ENCODE data around the gene PPM1L.
"Not testable (repeated sequence)": the region's sequence is repeated elsewhere in the genome, so short reads cannot be mapped to it uniquely, and the experiment has no call there.

The PPM1L gene

DNA sequence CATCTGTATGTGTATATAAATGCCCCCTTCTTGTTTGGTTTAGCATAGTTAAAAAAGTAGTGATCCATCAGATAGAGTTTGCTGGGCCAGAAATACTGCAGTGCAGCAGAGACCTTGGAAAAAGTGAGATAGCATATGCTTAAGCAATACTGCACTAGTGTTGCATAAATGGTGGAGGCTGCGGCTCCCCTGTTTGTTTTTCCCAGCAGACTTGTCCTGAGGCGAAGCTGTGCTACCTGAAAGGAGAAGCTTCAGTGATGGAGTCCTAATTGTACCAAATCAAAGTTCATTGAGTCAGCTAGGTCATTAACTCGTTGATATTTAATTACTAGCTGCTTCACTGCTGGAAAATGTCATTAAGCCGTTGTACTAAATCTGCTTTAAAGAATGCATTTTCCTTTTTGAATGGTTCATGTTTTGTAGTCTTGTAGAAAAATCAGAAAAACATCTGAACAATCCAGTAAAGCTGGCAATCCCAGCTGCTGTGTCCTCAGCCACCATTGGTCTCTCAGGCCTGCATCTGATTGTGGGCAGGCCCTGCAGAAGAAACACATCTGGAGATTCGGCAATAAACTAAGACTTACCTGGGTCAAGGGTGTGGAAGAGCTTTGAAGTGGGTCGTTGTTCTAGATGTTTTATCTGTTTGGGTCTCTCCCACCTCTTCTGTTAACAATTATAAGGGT is 179.5 kb downstream of the PPM1L start:
- DNase-seq (ENCODE audit: low read depth): no peak

DNA sequence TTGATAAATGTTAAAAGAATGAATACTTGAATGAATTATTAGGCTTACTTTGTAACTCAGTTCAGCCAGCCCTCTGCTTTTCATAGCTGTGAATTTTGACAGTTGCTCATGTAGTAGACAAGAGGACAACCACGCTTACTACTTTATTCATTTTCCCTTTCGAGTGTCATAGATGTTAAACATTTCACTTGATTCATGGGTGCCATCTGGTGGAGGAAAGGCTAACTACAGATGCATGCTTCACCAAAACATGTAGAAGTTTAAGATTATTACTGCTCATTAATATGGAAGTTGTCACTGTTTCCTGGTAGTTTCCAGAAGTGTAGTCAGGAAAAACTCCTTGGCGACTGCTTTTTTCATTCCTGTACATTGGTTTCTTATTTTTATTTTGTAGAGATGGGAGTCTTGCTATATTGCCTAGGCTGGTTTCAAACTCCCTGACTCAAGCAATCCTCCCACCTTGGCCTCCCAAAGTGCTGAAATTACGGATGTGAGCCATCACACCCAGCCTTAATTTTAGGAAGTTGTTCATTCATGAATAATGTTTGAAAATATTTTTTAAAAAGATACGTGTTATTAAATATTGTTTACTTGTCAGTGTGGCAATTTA is 186.0 kb downstream of the PPM1L start:
- DNase-seq (ENCODE audit: low read depth): peak; percentile 38

- no peak for DNase-seq (ENCODE audit: low read depth)
These were observed 188.0 kb downstream of the PPM1L start for GRCh38 chr3:160943996-160944395.

GRCh38 chr3:160945336-160945735 is 189.3 kb downstream of the PPM1L start:
- no peak for DNase-seq (ENCODE audit: low read depth)

GRCh38 chr3:160948273-160948672 is 192.2 kb downstream of the PPM1L start:
- DNase-seq (ENCODE audit: low read depth): no peak

DNA sequence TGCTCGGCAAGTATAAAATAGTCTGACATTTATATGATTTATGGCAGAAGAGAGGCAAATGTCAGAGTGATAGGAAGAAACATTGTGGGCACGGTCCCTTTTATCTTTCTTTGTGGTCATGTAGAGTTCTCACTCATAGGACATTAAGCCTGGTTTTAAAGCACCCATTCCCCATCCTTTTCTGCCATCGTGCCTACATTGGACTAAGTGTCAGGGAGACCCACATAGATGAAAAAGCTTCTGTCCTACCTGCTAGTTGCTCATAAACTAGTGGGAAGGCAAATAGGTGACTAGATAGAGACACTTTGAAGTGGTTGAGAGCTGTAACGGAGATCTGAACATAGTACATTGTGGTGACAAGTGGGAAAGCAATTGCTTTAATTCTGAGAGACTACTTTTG is 193.4 kb downstream of the PPM1L start:
- DNase-seq (ENCODE audit: low read depth): no peak

GRCh38 chr3:160950542-160950941 is 194.5 kb downstream of the PPM1L start:
- DNase-seq (ENCODE audit: low read depth): no peak

GRCh38 chr3:160950954-160951353 is 194.9 kb downstream of the PPM1L start:
- DNase-seq (ENCODE audit: low read depth): no peak

GRCh38 chr3:160951642-160952487 is 195.8 kb downstream of the PPM1L start:
- no peak for DNase-seq (ENCODE audit: low read depth)

GRCh38 chr3:160953686-160954085 is 197.7 kb downstream of the PPM1L start:
- no peak for DNase-seq (ENCODE audit: low read depth)

DNA sequence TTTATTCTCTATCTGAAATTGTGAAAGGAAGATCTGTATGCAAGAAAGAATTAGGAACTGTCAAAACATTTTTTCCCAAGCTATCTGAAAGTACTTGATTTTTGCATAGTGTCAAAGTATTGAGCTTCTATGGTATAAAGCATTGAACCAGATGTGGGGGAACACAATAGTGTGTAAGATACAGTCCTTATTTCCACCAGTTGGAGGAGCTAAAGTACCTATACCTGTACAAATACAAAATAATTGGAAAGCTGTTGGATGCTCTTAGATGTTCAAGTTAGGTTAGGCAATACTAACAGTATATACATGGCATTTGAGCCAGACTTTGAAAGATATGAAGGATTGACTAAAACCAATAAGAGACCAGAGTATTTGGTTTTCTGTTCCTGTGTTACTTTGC is 200.8 kb downstream of the PPM1L start:
- no peak for DNase-seq (ENCODE audit: low read depth)

GRCh38 chr3:160960568-160960967 is 204.5 kb downstream of the PPM1L start:
- DNase-seq (ENCODE audit: low read depth): no peak

GRCh38 chr3:160963949-160964348 is 207.9 kb downstream of the PPM1L start:
- DNase-seq (ENCODE audit: low read depth): no peak

DNA sequence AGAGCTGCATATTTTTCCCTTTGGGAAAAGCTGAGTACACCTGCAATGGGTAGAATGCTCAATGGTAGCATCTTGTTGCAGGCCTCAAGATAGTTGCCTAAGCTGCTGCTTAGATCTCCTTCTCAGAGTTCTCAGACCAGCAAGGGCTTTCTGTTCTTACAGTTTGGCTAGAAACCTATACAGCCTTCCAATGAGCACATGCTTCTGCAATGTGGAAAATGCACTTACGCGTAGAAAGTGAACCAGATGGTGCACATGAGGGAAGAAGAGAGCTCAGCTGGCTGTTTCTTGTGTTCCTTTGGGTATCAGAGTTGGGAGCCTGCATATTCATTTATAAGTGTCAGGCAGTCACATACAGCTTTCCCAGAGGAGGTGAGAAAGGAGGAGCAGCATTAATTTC is 212.7 kb downstream of the PPM1L start:
- DNase-seq (ENCODE audit: low read depth): no peak

DNA sequence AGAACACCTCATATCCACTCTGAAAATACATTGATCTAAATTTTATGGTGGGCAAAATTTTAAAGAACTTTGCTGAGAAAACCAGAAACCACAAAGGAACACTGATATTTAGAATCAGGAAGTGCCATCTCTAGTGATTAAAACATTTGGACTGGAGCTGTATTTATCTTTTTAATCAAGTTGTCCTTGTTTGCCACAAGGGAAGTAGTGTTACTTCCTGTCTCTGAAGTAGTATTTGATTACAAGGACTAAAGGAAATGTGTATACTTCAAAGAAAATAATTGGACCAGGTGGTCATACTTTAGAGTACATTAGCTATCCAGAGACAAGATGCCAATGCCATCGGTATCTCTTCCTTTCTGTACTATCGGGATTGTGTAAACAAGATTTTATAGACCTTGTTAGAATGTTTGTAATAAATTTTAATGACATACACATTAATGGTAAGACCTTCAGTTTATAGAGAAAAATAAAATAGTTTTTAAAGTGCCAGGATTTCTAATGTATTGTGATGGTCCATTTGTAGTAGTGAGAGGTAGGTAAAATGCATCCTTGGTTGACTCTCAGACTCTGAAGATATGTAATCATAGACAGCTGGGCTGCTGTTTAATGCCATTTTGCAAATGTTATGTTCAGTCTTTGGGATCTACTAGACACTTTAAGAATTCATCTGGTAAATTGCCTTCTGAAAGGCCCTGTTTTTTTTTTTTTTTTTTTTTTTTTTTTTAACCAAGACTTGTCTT is 217.2 kb downstream of the PPM1L start:
- no peak for DNase-seq (ENCODE audit: low read depth)

DNA sequence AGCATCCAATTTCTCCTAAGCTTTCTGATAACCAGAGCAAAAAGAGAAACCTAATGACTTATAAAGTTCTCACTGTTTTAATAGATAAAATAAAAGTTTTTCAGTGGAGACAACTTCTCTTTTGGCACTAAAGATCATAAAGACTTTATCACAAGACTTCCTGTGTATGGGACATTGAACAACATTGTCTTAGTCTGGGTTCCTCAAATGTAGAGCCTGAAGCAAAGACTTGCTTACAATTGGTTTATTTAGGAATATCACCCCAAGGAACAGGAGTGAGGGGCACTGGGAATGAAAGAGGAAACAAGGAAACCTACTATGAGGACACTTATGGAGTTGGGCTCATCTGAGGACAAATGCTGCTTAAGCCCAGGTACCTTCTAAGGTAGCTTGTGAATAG is 221.7 kb downstream of the PPM1L start:
- no peak for DNase-seq (ENCODE audit: low read depth)

GRCh38 chr3:160980740-160981139 is 224.7 kb downstream of the PPM1L start:
- DNase-seq (ENCODE audit: low read depth): no peak

DNA sequence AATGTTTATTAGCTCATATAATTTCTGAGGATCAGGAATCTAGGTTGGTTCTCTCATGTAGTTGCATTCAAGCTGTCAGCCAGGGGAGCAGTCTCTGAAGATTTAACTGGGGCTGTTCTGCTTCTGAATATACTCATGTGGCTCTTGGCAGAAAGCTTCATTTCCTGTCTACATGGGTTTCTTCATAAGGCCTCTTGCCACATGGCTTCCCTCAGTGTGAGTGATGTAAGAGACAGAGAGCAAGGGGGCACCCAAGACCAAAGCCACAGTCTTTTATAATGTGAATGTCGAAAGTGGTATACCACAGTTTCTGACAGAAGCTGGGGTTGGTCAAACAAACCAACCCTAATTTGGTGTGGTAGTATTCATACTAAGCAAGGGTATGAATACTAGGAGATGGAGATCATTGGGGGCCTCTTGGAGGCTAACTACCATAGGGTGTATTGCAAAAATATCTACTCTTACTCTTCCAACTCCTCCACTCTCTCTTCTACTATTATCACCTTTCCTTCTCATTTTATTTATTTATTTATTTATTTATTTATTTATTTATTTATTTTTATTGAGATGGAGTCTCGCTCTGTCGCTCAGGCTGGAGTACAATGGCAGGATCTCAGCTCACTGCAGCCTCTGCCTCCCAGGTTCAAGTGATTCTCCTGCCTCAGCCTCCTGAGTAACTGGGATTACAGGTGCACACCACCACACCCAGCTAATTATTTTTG is 225.3 kb downstream of the PPM1L start:
- DNase-seq (ENCODE audit: low read depth): no peak

DNA sequence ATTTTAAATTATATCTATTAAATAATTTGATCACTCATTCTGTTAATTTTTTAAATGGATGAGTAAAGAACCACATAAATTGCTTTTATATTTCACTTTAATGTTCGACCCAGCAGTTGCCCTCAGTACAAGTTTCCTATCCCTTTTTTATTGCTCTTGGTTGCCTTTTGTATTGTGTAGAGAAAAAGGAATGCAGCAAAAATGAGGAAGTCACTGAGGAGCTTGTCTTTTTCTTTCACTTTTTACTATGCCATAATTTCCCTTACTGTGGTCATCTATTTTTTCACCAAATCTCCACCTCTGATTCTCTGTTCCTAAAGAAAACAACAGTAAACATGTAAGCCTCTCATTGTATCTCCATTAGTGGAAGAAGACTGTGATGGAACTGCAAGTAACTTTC is 226.5 kb downstream of the PPM1L start:
- DNase-seq (ENCODE audit: low read depth): no peak

- DNase-seq (ENCODE audit: low read depth): not testable (repeated sequence)
These were observed 227.9 kb downstream of the PPM1L start for GRCh38 chr3:160983900-160984299.

GRCh38 chr3:160986069-160986468 is 230.0 kb downstream of the PPM1L start:
- no peak for DNase-seq (ENCODE audit: low read depth)

Data from activated T-helper 9 cell treated with anti-CD3 and anti-CD28 coated beads, Interleukin-2, amount 50 U/mL, for 16 hours (primary cell).